HG02571 (cell line): Measurements from ENCODE around the gene RELL2.
A peak's percentile ranks its signal among the peaks of the same experiment; 100 is the strongest.
"Not testable (repeated sequence)": the region's sequence is repeated elsewhere in the genome, so short reads cannot be mapped to it uniquely, and the experiment has no call there.

ENCODE experiments used
- ATAC-seq: cut with Tn5 transposase; IDR thresholded peaks from one replicate; pipeline ENCODE4 v1.9.1; 2021; ENCODE audit warnings: mild to moderate bottlenecking, moderate library complexity; ENCODE audit not compliant: unreplicated experiment

Gene RELL2, protein sequence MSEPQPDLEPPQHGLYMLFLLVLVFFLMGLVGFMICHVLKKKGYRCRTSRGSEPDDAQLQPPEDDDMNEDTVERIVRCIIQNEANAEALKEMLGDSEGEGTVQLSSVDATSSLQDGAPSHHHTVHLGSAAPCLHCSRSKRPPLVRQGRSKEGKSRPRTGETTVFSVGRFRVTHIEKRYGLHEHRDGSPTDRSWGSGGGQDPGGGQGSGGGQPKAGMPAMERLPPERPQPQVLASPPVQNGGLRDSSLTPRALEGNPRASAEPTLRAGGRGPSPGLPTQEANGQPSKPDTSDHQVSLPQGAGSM

DNA sequence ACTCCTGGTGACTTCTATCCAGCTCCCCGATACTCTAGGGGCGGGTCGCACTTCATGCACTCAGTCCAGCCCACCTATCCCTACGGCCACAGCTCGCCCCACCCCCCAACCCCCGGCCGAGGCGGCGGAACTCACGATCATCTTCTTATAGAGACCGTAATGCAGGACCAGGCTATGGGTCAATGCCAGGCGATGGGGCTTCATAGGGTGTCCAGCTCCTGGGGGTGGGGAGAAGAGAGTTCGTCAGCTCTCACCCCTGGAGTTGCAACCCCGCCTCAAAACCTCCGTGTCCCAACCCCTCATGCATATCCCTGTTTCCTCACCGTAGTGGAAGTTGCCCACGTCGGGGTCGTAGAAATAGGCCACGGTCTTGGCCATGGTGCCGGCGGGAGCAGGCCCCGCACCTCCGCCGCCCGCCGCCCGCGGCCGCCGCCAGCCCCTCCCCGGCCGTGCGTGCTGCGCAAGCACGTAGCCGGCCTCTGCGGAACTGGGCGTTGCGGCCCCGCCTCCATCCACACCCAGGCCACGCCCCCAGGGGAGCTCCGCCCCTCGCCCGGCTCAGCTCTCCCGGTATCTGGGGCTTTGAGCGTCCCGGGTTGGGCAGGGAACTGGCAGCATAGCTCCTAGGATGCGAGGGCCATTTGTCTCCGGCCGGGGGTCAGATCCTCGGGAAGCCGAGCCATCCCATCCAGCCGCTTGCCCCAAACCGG is at the start of gene RELL2, which contains the start of gene HDAC3:
TSS of gene RELL2 (plus strand) at position 585 of the 710 bp plus-strand sequence. CDS start 1,229 bp downstream, outside the sequence.
TSS of gene HDAC3 (minus strand) at position 437 of the 710 bp plus-strand sequence. CDS start at position 378, 59 bp downstream.
- ATAC-seq = peak; percentile 68

DNA sequence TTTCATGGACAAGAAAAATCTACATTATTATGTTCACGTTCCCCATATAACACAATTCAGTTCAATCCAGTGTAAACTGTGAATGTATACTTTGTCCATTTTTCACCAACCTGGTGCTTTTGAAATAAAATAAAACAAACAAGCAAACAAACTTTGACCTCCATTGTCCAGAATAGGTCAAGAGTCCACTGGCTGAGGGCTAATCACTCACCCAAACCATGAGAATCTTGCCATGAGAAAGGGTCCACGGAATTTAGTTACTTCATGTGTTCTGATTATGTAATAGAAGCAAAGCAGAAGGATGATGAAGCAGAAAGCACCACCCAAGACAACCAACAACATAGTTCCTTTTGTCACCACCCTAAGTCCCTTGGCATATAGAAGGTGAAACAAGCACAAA is 46.7 kb upstream of the RELL2 start:
- ATAC-seq = no peak

DNA sequence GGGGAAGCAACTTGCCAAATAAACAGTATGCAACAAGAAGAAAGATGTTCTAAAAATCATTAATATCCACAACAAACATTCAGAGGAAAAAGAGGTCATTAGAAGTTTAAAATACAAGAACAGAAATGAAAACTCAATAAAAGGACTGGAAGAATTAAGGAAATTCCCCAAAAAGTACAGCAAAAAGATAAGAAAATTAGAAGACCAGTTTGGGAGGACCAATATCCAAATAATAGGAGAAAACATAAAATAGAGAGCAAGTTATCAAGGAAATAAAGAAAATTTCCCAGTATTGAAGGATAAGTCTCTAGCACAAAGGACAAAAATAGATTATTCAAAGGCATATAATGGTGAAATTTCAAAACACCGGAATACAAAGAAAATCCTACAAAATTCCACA is 39.9 kb upstream of the RELL2 start:
- ATAC-seq = no peak

DNA sequence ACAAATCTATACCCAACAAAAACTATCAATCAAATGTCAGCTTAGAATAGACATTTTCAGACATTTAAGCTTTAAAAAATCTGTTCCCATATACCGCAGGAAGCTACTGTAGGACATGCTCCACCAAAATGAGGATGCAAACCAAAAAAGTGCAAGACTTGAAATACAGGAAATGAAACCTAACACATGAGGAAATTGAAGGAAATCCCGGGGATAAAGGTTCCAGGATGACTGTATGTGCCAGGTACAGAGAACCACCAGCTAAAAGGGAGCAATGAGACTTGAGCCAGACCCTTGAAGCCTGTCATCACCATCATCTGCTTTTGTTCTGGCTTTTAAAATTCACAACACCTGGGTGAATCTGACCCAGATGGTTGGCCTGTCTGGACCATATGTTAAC is 39.4 kb upstream of the RELL2 start:
- ATAC-seq = no peak

DNA sequence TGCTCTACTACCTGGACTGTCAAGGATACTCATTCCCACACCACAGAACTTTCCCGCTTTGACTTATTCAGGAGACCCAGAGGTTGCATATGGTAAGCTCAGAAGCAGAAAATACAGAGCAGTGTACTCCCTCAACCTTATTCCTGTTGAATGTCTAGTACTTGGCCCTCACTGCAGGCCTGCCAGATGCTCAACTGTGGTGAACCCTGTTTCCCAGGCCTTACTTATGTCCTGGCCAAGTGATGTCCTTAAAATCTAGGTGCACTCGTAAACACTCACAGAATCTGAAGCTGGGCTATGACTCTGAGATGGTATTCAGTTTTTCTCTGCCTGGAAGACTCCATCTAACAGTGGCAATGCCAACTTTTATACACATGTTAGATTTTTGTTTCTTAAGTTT is 39.0 kb upstream of the RELL2 start:
- ATAC-seq = no peak

DNA sequence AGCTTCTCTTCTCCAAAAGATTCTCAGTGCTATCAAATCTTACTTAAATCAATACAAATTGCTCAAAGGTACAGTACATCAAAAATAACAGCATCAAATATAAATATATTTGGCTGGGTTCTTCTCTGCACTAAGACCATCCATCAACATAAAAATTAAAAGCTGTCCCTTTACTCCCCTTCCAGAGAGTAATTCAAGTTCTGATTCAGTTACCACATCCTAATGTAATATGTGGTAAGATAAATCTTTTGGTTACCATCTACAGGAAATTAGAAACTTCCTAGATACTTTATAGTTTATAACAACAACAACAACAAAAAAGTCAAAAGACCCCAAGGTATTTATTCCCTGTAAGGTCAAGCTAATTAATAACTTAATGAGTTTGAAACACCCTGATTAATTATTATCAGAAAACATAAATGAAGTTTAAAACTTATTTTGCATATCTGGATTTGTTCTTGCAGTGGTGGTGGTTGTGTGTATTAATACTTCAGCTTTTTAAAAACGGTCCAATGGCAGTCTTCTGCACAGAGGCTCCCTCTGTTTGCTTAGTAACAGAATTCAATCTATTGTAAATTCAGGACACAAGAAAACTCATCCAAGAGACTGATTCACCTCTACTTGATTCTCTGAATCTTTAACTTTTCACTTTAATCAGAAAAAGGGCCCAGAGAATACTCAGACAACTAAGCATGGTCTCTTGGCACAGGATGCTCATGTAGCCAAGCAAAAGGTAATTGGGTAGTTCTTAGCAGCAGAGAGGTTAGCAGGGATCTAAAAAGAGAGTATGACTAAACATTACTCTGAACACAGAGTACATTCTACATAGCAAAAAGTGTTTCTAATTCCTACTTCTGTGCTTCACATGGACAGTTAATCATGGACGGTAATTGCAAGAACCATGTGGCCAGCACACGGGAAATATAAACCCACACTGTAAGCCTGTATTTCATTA is 38.1 kb upstream of the RELL2 start:
- no peak for ATAC-seq

DNA sequence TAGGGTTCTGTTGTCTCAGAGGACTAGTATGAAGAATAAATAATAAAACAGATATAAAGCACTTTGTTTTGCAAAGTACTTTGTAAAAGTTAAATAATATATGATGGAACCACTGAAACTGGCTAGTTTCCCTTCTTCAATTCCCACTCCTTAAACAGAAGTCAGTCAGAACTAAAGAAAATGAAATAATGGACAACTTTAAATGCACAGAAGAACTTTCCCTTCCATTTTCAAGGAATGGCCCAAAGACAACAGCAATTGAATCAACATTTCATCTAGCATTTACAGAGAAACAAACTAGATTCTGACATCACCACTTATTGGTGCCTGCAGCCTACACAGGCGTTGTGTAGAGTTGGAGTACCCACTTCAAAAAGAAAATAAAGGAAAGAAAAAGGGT is 34.2 kb upstream of the RELL2 start:
- no peak for ATAC-seq

DNA sequence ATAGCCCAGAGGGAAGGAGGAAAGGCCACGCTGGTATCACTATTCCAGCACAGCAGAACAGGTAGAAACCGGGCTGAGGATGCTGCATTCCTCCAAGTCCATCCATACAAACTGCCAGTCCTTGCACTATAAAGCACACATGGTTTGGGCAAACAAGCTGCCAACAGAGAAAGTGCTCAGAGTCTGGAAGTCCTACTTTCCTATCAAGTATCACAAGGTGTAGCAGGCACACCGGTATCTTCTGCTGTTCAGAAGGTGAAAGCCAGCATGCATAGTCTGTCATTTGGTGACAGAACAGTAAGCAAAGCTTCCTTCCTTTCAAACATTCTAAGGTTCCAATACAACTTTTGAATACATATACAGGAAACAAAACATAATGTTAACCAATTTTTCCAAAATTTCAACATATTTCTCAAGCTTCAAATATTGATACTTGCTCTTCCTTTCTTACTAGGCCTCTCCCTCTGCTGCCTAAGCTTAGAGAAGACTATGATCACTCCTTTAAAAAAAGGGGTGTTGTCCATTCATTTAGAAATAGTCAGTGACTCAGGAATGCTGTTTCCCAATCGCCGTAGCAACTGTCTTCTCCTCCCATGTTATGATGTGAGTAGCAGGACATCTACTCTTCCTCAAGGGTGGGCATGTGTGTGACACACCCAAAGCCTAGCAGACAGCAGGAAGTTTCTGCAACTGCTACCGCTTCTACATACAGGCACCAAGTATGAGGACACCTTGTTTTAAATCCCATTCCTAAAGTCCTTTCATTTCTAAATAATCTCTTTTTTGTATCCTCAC is 32.7 kb upstream of the RELL2 start:
- no peak for ATAC-seq

DNA sequence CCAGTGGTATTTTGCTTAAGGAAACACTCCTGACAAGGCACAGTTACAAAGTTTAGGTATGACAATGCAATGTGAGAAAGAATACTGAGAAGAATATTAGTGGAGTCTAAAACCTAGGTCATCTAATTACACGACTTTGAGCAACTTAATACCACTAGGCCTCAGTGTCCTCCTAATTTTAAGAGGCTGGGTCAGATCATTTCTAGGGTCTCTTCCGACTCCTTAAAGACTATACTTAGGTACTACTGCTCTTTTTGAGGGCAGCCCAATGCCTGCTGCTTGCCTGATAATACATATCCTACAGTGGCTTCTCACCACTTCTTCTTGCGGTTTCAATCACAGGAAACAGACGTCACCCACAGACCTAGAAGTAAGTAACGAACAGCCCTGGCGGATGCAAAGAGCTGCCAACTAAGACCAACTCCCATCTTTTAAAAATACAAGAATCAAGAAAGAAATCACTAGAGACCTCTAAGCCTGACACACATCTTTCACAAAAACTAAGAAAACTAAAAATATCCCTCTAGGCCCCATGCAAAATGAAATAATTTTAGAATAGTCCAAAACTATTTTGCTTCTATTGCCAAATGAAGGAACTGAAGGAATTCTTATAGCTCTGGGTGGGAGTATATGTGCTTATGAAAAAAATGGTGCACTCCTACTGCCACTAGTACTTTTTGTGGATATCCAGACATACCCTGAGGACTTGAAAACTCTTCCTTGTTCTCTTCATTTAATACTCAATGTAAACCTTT is 31.1 kb upstream of the RELL2 start:
- peak; percentile 98 for ATAC-seq

DNA sequence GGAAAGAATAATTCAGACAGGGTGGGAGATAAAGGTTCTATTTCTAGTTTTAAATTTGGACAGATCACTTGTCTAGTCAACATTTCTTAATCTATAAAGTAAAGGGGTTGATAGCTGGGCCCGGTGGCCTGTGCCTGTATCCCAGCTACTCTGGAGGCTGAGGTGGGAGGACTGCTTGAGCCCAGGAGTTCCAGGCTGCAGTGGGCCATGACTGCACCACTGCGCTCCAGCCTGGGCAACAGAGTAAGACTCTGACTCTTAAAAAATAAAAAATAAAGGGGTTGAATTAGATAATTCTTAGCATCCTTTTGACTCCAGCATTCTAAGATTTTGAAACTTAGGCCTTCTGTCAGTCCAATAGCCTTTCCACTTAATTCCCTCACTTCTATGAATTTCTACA is 28.8 kb upstream of the RELL2 start:
- ATAC-seq = no peak

DNA sequence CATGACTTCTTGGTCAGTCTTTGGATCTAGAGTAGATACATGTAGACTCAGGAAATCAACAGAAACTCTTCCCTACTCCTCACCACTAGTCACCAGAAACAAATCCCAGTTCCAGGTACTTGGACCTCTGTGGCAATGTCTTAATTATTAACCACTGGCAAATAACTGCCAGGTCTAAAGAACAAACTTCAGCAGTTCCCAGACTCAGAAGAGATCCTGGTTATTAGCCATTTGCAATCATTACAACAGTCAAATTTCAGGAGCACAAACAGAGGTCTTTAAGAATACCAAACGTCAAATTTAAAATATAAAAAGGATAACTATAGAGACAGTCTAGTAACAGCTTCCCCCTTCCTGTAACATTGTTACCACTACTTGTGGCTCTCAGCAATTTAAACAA is 28.2 kb upstream of the RELL2 start:
- ATAC-seq = no peak

DNA sequence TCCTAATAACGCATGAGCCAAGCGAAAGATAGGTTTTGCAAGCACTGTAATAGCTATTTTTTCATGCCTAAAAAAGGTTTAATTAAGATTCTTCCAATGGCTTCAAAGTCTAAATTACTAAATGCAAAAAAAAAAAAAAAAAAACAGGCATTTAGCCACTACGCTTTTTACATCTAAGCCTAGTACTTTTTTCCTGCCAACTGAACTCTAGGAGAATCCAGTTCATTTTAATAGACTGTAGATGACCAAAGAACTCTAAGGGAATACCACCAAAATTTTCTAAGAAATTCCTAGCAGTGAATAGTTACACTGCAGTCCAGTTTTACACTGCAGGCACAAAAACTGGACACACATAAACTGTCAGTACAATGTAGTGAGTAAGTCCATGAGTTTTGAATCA is 27.8 kb upstream of the RELL2 start:
- no peak for ATAC-seq

DNA sequence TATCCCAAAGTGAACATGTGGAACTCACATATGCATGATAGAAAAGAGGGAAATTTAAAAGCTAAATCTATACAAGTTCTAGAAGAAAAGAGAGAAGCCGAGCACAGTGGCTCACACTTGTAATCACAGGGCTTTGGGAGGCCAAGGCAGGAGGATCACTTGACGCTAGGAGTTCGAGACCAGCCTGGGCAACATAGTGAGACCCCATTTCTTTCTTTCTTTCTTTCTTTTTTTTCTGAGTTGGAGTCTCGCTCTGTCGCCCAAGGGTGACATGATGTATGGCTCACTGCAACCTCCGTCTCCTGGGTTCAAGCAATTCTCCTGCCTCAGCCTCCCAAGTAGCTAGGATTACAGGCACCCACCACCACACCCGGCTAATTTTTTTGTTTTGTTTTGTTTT is 26.9 kb upstream of the RELL2 start:
- ATAC-seq = not testable (repeated sequence)

DNA sequence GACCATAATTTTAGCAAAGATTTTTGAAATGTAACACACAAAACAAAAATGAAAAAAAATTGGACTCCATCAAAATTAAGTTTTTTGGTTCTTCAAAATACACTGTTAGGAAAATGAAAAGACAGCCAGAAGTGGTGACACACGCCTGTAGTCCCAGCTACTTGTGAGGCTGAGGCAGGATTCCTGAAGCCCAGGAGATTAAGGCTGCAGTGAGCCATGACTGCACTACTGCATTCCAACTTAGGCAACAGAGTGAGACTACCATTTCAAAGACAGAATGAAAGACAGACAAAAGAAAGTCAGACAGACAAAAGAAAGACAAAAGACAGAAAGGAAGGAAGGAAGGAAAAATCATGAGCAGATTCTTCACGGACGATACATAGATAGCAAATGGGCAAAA is 25.5 kb upstream of the RELL2 start:
- ATAC-seq = no peak

DNA sequence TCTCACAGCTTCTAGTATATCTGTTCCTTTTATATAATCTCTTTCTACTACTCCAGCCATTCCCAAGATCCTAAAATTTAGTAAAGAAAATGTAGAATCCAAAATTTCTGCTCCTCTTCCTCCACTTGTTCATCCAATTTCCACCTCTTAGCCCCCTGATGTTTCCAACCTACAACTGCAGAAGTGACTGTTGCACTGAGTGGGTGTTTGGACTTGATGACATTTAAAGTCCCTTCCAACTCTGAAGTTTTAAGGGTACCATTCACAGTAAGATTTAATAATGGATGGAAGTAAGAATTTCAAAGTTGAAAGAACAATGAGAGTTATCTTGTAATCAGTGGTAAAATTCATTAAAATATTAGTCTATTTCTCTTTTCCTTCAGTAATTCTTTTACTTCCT is 23.5 kb upstream of the RELL2 start:
- ATAC-seq = no peak

DNA sequence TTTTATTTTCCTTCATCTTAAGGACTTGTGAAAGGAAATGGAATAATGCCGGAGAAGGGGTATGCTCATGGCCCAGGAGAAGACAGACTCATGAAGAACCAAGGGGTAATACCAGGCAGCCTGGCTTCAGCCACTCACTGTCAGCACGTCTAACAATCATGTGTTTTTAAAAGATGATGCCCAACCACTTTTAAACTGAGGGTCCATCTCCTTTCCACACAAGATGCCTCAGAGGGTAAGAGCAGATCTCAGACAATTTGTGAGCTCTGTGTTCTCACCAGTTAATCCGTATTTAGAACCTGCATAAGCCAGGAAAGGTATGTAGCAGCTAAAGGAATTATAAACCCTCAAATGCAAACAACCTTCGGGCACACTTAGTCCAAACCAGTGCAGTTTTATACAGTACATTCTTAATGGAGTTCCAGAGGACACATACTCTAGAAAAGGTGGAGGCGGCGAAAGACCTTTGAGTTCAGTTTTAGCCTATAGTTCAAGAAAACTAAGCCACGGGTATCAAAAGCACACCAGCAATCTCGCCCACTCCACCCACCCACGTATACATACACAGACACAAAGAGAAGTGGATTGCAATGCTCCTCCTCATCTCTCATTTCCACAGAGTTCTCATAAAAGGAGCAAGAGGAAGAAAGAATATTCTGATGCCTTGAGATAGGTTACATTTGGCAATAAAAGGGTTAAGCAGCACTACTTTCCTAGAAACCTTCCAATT is 20.6 kb upstream of the RELL2 start:
- ATAC-seq = no peak

DNA sequence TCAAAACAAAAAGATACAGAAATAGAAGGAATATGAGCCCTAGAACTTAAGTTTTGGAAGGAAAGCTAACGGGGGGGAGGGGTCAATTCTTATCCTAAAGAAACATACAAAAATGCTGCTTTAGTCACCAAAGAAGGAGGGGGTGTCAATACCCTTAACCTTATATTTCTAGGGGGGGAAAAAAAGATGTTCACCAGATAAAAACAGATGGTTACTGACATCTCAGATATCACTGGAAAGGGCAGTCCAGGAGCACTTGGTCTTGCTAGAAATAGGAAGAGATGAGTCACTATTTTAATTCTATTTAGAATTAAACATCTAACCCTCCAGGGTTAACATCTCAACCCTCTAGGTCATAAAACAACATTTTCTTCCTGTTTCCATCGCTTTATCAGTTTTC is 19.7 kb upstream of the RELL2 start:
- no peak for ATAC-seq

DNA sequence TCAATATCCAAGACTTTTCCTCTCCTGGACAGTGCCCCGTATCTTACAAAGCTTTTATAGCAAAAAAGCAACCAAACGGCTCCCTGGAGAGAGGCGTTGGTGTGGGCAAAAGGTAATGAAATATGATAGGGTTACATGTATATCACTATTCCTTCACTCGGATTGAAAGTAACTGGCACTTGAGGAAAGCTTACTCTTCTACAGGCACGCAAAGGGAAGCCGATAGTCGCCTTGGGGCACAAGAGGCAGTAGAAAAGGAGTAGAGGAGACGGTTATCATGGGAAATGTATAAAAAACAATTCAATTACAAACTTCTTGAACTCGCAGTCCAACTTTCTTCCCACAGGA is 19.1 kb upstream of the RELL2 start:
- ATAC-seq = no peak
